Upper lobe of right lung (tissue), 1 donor: ENCODE results near the gene RNF215. TPM values are rescaled to one million over a fixed set of nuclear protein-coding genes. Genes with fewer than 3 reads are reported as not detected.

Experiments used
- ATAC-seq: fragments of 200-7000 bp; cut with Tn5 transposase; one replicate; pipeline ENCODE4 v1.9.1; 2020; ENCODE audit warnings: mild to moderate bottlenecking, moderate library complexity
- DNase-seq: peaks from one replicate; pipeline ENCODE4 v3.0.0-alpha.2; 2020
- H3K27ac ChIP-seq: fragments of 200-600 bp; one replicate; pipeline ENCODE4 v1.8.0; 2022
- H3K27me3 ChIP-seq: fragments of 200-600 bp; one replicate; pipeline ENCODE4 v1.8.0; 2022; ENCODE audit warnings: mild to moderate bottlenecking
- H3K36me3 ChIP-seq: fragments of 200-600 bp; one replicate; pipeline ENCODE4 v1.8.0; 2022
- H3K4me1 ChIP-seq: fragments of 200-600 bp; one replicate; pipeline ENCODE4 v1.8.0; 2022
- H3K4me3 ChIP-seq: fragments of 200-600 bp; one replicate; pipeline ENCODE4 v1.8.0; 2022; ENCODE audit warnings: mild to moderate bottlenecking
- H3K9me3 ChIP-seq: fragments of 200-600 bp; one replicate; pipeline ENCODE4 v1.8.0; 2022
- CTCF ChIP-seq: fragments of 200-600 bp; IDR thresholded peaks from one replicate; pipeline ENCODE4 v1.8.0; 2022; ENCODE audit warnings: antibody characterized with exemption
- intact Hi-C: fragments of 100-400 bp; cut with DNase I; formaldehyde crosslinking; loops from one replicate; pipeline ENCODE4 v1.11.0; 2022
- total RNA-seq: library from RNA; stranded (reverse); fragmentation: NEBNext Ultra II Directional; extraction: Animal tissue kit (Norgen Biotek cat#: 25700); gene quantifications from one replicate; pipeline ENCODE4 v1.2.1, GENCODE V29; 2021
- donor health status: DM: no; HTN: yes; CAD: no; lungs with severe emphysema.

Gene RNF215
- total RNA-seq, 1 donor from 2014 or later: 16.5 TPM

GRCh38 chr22:30368420-30368819 is 18.8 kb downstream of the RNF215 start:
- Histone ChIP-seq H3K4me1 (no peaks in the 10 kb centered on the region), H3K4me3 (no peak overlapping the region), H3K27ac (no peak overlapping the region), H3K27me3 (no peaks in the 10 kb centered on the region), H3K36me3 (no peaks in the 10 kb centered on the region), H3K9me3 (no peaks in the 10 kb centered on the region)
- no peak for ATAC-seq
- intact Hi-C loops: no loop called here
- TF ChIP-seq CTCF: no peak
- DNase-seq: no peak

GRCh38 chr22:30365891-30366290 is 21.3 kb downstream of the RNF215 start:
- no peaks in the 10 kb centered on the region for H3K27me3 ChIP-seq
- no peak for TF ChIP-seq CTCF
- intact Hi-C loops: no loop called here
- H3K27ac ChIP-seq: no peak overlapping the region
- H3K4me1 ChIP-seq: no peaks in the 10 kb centered on the region
- no peak for DNase-seq
- no peaks in the 10 kb centered on the region for H3K9me3 ChIP-seq
- H3K4me3 ChIP-seq: no peak overlapping the region
- no peaks in the 10 kb centered on the region for H3K36me3 ChIP-seq
- no peak for ATAC-seq

- H3K9me3 ChIP-seq: no peaks in the 10 kb centered on the region
- no peak overlapping the region for H3K4me3 ChIP-seq
- H3K27ac ChIP-seq: no peak overlapping the region
- DNase-seq: no peak
- no peaks in the 10 kb centered on the region for H3K36me3 ChIP-seq
- ATAC-seq: no peak
- no peak for TF ChIP-seq CTCF
- intact Hi-C loops: no loop called here
- no peaks in the 10 kb centered on the region for H3K4me1 ChIP-seq
- no peaks in the 10 kb centered on the region for H3K27me3 ChIP-seq
Observed at GRCh38 chr22:30362651-30363281, 24.4 kb downstream of the RNF215 start.

GRCh38 chr22:30361916-30362650 is 25.1 kb downstream of the RNF215 start:
- Histone ChIP-seq H3K27me3 (no peaks in the 10 kb centered on the region), H3K27ac (no peak overlapping the region), H3K4me3 (no peak overlapping the region), H3K36me3 (no peaks in the 10 kb centered on the region), H3K4me1 (peaks cover 6% of the 10 kb centered on the region), H3K9me3 (no peaks in the 10 kb centered on the region)
- TF ChIP-seq CTCF: no peak
- DNase-seq (no peak), ATAC-seq (no peak)
- intact Hi-C loops: no loop called here

GRCh38 chr22:30358541-30358940 is 28.7 kb downstream of the RNF215 start:
- H3K4me1 ChIP-seq: peaks cover 27% of the 10 kb centered on the region
- H3K27ac ChIP-seq: no peak overlapping the region
- no peak for ATAC-seq
- H3K9me3 ChIP-seq: no peaks in the 10 kb centered on the region
- H3K36me3 ChIP-seq: no peaks in the 10 kb centered on the region
- DNase-seq: no peak
- intact Hi-C loops: no loop called here
- no peaks in the 10 kb centered on the region for H3K27me3 ChIP-seq
- H3K4me3 ChIP-seq: no peak overlapping the region
- TF ChIP-seq CTCF: no peak
